Fibroblast of upper back skin (primary cell): Measurements from ENCODE around the gene EIF5.

ENCODE experiments used
- DNase-seq: peaks from one replicate; pipeline ENCODE4 v3.0.0-alpha.2; 2013

The EIF5 gene

GRCh38 chr14:103333754-103334643 is at the start of gene EIF5:
EIF5 (plus strand) TSS chr14:103334237; CDS start chr14:103335861, 1,624 bp downstream.
- DNase-seq = peak; percentile 98

GRCh38 chr14:103284574-103285467 is 49.2 kb upstream of the EIF5 start:
- DNase-seq = peak; percentile 5

- DNase-seq = no peak
Observed at GRCh38 chr14:103286460-103286859, 47.6 kb upstream of the EIF5 start.

- DNase-seq = no peak
Observed at GRCh38 chr14:103286968-103287850, 46.8 kb upstream of the EIF5 start.

- DNase-seq = no peak
Observed at GRCh38 chr14:103288076-103288766, 45.8 kb upstream of the EIF5 start.

GRCh38 chr14:103290056-103290455 is 44.0 kb upstream of the EIF5 start:
- DNase-seq = no peak

GRCh38 chr14:103290494-103290893 is 43.5 kb upstream of the EIF5 start:
- DNase-seq = no peak

GRCh38 chr14:103290961-103291360 is 43.1 kb upstream of the EIF5 start:
- no peak for DNase-seq

- DNase-seq = peak; percentile 56
Observed at GRCh38 chr14:103292426-103293374, 41.3 kb upstream of the EIF5 start.

- DNase-seq = no peak
Observed at GRCh38 chr14:103293465-103293864, 40.6 kb upstream of the EIF5 start.

GRCh38 chr14:103294091-103294490 is 39.9 kb upstream of the EIF5 start:
- no peak for DNase-seq

GRCh38 chr14:103296007-103296406 is 38.0 kb upstream of the EIF5 start:
- DNase-seq = no peak

GRCh38 chr14:103296987-103297386 is 37.0 kb upstream of the EIF5 start:
- no peak for DNase-seq

- no peak for DNase-seq
Observed at GRCh38 chr14:103298620-103299019, 35.4 kb upstream of the EIF5 start.

GRCh38 chr14:103301512-103302354 is 32.3 kb upstream of the EIF5 start:
- DNase-seq = no peak

GRCh38 chr14:103302966-103303365 is 31.1 kb upstream of the EIF5 start:
- DNase-seq = peak; percentile 41

GRCh38 chr14:103304706-103305105 is 29.3 kb upstream of the EIF5 start:
- peak; percentile 19 for DNase-seq

- DNase-seq = no peak
Observed at GRCh38 chr14:103308717-103309616, 25.1 kb upstream of the EIF5 start.
